ENCODE measurements around the gene WNK1.
"Not testable (repeated sequence)": the region's sequence is repeated elsewhere in the genome, so short reads cannot be mapped to it uniquely, and the experiment has no call there.

WNK1 gene

DNA sequence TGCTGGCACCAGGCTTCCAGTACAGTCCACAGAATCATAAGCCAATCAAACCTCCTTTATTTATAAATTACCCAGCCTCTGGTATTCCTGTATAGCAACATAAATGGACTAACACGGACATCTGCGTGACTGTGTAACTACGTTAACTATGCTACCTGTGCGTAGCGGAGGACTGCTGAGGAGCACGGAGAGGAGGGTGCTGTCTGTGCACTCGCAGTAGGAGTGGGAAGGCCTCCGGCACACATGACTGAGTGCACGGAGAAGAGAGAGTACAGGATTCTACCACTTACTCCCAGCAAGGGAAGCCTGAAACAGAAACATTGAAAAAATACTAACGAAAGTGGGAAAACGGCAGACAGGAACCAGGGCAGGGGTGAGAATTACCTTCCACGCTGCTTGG, 174.3 kb downstream of the WNK1 start:
- peaks cover 36 to 75% of the 10 kb centered on the region in 2 experiments for H3K36me3 ChIP-seq (ENCODE audit: control insufficient read depth in 2 of 2, insufficient read depth in 1 of 2, low read length in 2 of 2)
- no peak overlapping the region for H3K27ac ChIP-seq (ENCODE audit: extremely low read depth, low read depth, low read length)
- TF ChIP-seq PRDM4 (tag by site-specific recombination; IDR thresholded peaks at IDR 0.05) (no peak), ZNF433 (tag by site-specific recombination; IDR thresholded peaks at IDR 0.05; ENCODE audit: low read depth) (no peak), HOXC10 (CRISPR knock-in tag; IDR thresholded peaks at IDR 0.05) (no peak)
- CTCF ChIA-PET, result interaction anchor here (0.6 kb wide), 1 partner anchor 166 kb away, joined by 4 read pairs; no protein-coding TSS in a partner anchor
- no peak overlapping the region for H3K4me3 ChIP-seq (ENCODE audit: low read depth, low read length)
- no peaks in the 10 kb centered on the region for H3K9me3 ChIP-seq (ENCODE audit: control insufficient read depth, insufficient read depth, low read depth, low read length)
- POLR2A ChIA-PET, result no interaction called here
- H3K4me1 ChIP-seq (ENCODE audit: control insufficient read depth, insufficient read depth, low read length), result no peaks in the 10 kb centered on the region

DNA sequence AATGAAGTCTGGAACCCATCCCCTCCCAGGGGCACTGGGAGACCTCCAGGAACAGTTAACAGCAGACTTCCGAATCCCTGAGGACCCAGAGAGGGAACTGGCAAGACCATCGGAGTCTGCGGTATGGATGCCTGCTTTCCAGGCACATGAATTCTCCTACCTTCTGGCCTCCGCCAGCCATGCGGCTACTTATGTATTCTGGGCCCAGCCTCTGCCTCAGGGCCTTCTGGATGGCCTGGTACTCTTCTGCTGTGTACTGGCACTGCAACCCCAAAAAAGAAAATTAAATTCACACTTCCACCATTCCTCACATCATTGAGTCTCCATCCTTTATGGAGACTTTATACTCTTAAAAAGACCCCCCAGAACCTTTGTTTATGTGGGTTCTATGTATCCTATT, 178.7 kb downstream of the WNK1 start:
- Histone ChIP-seq H3K9me3 (ENCODE audit: control insufficient read depth, insufficient read depth, low read depth, low read length) (no peaks in the 10 kb centered on the region), H3K4me1 (ENCODE audit: control insufficient read depth, insufficient read depth, low read length) (no peaks in the 10 kb centered on the region), H3K36me3 (ENCODE audit: control insufficient read depth in 2 of 2, insufficient read depth in 1 of 2, low read length in 2 of 2) (peaks cover 23 to 61% of the 10 kb centered on the region in 2 experiments), H3K27ac (ENCODE audit: extremely low read depth, low read depth, low read length) (no peak overlapping the region), H3K4me3 (ENCODE audit: low read depth, low read length) (no peak overlapping the region)
- CTCF ChIA-PET, result no interaction called here
- POLR2A ChIA-PET, result no interaction called here
- no peak for TF ChIP-seq ZNF624 (tag by site-specific recombination; IDR thresholded peaks at IDR 0.05)
- TF ChIP-seq ZNF248 (tag by site-specific recombination; IDR thresholded peaks at IDR 0.05), result no peak
- TF ChIP-seq, protein P1, sequence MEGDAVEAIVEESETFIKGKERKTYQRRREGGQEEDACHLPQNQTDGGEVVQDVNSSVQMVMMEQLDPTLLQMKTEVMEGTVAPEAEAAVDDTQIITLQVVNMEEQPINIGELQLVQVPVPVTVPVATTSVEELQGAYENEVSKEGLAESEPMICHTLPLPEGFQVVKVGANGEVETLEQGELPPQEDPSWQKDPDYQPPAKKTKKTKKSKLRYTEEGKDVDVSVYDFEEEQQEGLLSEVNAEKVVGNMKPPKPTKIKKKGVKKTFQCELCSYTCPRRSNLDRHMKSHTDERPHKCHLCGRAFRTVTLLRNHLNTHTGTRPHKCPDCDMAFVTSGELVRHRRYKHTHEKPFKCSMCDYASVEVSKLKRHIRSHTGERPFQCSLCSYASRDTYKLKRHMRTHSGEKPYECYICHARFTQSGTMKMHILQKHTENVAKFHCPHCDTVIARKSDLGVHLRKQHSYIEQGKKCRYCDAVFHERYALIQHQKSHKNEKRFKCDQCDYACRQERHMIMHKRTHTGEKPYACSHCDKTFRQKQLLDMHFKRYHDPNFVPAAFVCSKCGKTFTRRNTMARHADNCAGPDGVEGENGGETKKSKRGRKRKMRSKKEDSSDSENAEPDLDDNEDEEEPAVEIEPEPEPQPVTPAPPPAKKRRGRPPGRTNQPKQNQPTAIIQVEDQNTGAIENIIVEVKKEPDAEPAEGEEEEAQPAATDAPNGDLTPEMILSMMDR (tag by site-specific recombination; IDR thresholded peaks at IDR 0.05), result no peak
- TF ChIP-seq, protein P2, sequence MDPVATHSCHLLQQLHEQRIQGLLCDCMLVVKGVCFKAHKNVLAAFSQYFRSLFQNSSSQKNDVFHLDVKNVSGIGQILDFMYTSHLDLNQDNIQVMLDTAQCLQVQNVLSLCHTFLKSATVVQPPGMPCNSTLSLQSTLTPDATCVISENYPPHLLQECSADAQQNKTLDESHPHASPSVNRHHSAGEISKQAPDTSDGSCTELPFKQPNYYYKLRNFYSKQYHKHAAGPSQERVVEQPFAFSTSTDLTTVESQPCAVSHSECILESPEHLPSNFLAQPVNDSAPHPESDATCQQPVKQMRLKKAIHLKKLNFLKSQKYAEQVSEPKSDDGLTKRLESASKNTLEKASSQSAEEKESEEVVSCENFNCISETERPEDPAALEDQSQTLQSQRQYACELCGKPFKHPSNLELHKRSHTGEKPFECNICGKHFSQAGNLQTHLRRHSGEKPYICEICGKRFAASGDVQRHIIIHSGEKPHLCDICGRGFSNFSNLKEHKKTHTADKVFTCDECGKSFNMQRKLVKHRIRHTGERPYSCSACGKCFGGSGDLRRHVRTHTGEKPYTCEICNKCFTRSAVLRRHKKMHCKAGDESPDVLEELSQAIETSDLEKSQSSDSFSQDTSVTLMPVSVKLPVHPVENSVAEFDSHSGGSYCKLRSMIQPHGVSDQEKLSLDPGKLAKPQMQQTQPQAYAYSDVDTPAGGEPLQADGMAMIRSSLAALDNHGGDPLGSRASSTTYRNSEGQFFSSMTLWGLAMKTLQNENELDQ (tag by site-specific recombination; IDR thresholded peaks at IDR 0.05; ENCODE audit: low read depth), result no peak

- POLR2A ChIA-PET, result no interaction called here
Measured at GRCh38 chr12:931591-931990, 179.2 kb downstream of the WNK1 start.

DNA sequence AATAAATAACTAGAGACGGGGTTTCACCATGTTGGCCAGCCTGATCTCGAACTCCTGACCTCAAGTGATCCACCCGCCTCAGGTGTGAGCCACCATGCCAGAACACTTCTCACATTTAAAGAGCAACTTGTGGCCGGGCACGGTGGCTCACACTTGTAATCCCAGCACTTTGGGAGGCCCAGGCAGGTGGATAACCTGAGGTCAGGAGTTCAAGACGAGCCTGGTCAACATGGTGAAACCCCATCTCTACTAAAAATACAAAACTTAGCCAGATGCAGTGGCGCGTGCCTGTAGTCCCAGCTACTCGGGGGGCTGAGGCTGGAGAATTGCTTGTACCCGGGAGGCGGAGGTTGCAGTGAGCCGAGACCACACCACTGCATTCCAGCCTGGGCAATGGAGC, 183.5 kb downstream of the WNK1 start:
- POLR2A ChIA-PET; H3K4me3 ChIP-seq (ENCODE audit: low read depth, low read length); H3K9me3 ChIP-seq (ENCODE audit: control insufficient read depth, insufficient read depth, low read depth, low read length); H3K27ac ChIP-seq (ENCODE audit: extremely low read depth, low read depth, low read length); H3K4me1 ChIP-seq (ENCODE audit: control insufficient read depth, insufficient read depth, low read length): not testable (repeated sequence)
- CTCF ChIA-PET, result interaction anchor here (0.6 kb wide), 1 partner anchor 157 kb away, joined by 3 read pairs; no protein-coding TSS in a partner anchor
- peaks cover 12 to 44% of the 10 kb centered on the region in 2 experiments; a peak in 2 of 3 replicates for H3K36me3 ChIP-seq (ENCODE audit: control insufficient read depth in 2 of 2, insufficient read depth in 1 of 2, low read length in 2 of 2)

More at GRCh38 chr12:931591-931990, 179.2 kb downstream of the WNK1 start:
- peaks cover 19 to 56% of the 10 kb centered on the region in 2 experiments for H3K36me3 ChIP-seq (ENCODE audit: control insufficient read depth in 2 of 2, insufficient read depth in 1 of 2, low read length in 2 of 2)
- TF ChIP-seq ZNF629 (tag by site-specific recombination; IDR thresholded peaks at IDR 0.05), result no peak
- no peak for TF ChIP-seq ZFP3 (tag by site-specific recombination; IDR thresholded peaks at IDR 0.05; ENCODE audit: low read depth)
- TF ChIP-seq ZNF335 (tag by site-specific recombination; conservative IDR thresholded peaks at IDR 0.05), result no peak
- no peak overlapping the region for H3K27ac ChIP-seq (ENCODE audit: extremely low read depth, low read depth, low read length)
- H3K4me1 ChIP-seq (ENCODE audit: control insufficient read depth, insufficient read depth, low read length), result no peaks in the 10 kb centered on the region
- CTCF ChIA-PET, result interaction anchor here (0.7 kb wide), 1 partner anchor 321 kb away, joined by 3 read pairs; no protein-coding TSS in a partner anchor
- no peak overlapping the region for H3K4me3 ChIP-seq (ENCODE audit: low read depth, low read length)
- H3K9me3 ChIP-seq (ENCODE audit: control insufficient read depth, insufficient read depth, low read depth, low read length), result no peaks in the 10 kb centered on the region

Measured in HEK293 (cell line).